Peyer's patch (tissue), 4 donors: ENCODE data around the gene COL16A1. TPM values are rescaled to one million over a fixed set of nuclear protein-coding genes. Genes with fewer than 3 reads are reported as not detected.
A peak's percentile ranks its signal among the peaks of the same experiment; 100 is the strongest.

Experiments used
- DNase-seq, 3 donors: peaks; one replicate each; pipeline ENCODE4 v3.0.0-alpha.2; 2017 to 2019
- H3K27ac ChIP-seq, 4 donors: fragments of 200-600 bp; sonication (generic); one replicate each; pipeline ENCODE4 v1.5.1; 2016 to 2019
- H3K27me3 ChIP-seq, 2 donors: fragments of 200-600 bp; sonication (generic); one replicate each; pipeline ENCODE4 v1.5.1; 2019
- H3K36me3 ChIP-seq, 3 donors: fragments of 200-600 bp; sonication (generic); one replicate each; pipeline ENCODE4 v1.5.1; 2016 to 2019
- H3K4me1 ChIP-seq, 4 donors: fragments of 200-600 bp; sonication (generic); one replicate each; pipeline ENCODE4 v1.5.1; 2016 to 2019
- H3K4me3 ChIP-seq, 4 donors: fragments of 200-600 bp; sonication (generic); 1 replicate in 3 of 4; 2 replicates in 1 of 4; pipeline ENCODE4 v1.5.1; 2016 to 2019; ENCODE audit warnings: mild to moderate bottlenecking in 1 of 4
- H3K9me3 ChIP-seq, 4 donors: fragments of 200-600 bp; sonication (generic); one replicate each; pipeline ENCODE4 v1.5.1; 2016 to 2019; ENCODE audit warnings: mild to moderate bottlenecking in 1 of 4
- CTCF ChIP-seq, 6 experiments: fragments of 450-650 bp in 4 of 6; fragments of 200-600 bp in 2 of 6; sonication (generic) in 1 of 6; IDR thresholded peaks; one replicate each; pipeline ENCODE4 v1.5.1; 2017 to 2019; ENCODE audit warnings: antibody characterized with exemption in 6 of 6, mild to moderate bottlenecking in 3 of 6, moderate library complexity in 1 of 6
- POLR2A ChIP-seq, 2 donors: fragments of 450-650 bp; IDR thresholded peaks; one replicate each; pipeline ENCODE4 v1.5.1; 2017; ENCODE audit warnings: antibody characterized with exemption in 2 of 2, mild to moderate bottlenecking in 2 of 2, moderate library complexity in 2 of 2
- total RNA-seq, 4 donors: library from RNA; depleted of rRNA; stranded (reverse); fragments of >200 nt; gene quantifications; one replicate each; pipeline ENCODE4 v1.1.0, GENCODE V29; 2016

The COL16A1 gene
- total RNA-seq, 4 donors from 2014 or later: 18.2 to 201 (median 58.3) TPM

DNA sequence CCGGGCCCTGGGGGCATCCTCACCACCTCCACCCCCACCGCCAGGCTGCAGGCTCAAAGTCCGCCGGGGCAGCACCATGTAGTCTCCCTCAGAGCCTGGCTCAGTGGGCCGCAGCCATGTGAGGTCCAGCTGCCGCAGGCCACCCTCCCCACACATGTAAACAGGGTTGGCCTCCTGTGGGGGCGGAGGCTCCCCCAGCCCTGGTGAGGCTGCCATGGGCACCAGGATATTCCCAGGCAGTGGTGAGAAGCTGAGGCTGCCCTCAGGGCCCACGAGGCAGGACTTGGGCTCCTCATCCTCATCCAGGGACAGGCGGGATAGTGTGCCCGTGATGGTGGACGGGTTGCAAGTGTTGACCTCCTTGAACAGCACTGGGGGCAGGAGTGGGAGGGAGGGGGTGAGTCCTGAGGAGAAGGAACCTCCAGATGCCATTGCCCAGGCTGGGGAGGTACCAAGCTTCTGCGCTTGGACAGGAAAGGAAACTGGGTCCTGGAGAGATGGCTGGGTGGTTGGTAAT is 27.3 kb upstream of the COL16A1 start:
- no peaks in the 10 kb centered on the region for H3K36me3 ChIP-seq

GRCh38 chr1:31730336-31731048 is 26.7 kb upstream of the COL16A1 start:
- H3K36me3 ChIP-seq: no peaks in the 10 kb centered on the region
- H3K4me3 ChIP-seq: no peak overlapping the region
- no peaks in the 10 kb centered on the region for H3K9me3 ChIP-seq
- H3K4me1 ChIP-seq: no peaks in the 10 kb centered on the region
- TF ChIP-seq POLR2A (IDR thresholded peaks at IDR 0.05): no peak
- H3K27ac ChIP-seq: no peak overlapping the region
- H3K27me3 ChIP-seq: no peaks in the 10 kb centered on the region
- DNase-seq: no peak

More for the DNA sequence above, 27.3 kb upstream of the COL16A1 start:
- DNase-seq: no peak
- no peaks in the 10 kb centered on the region for H3K9me3 ChIP-seq
- no peaks in the 10 kb centered on the region for H3K4me1 ChIP-seq
- no peaks in the 10 kb centered on the region for H3K27me3 ChIP-seq
- H3K27ac ChIP-seq: no peak overlapping the region
- TF ChIP-seq POLR2A (IDR thresholded peaks at IDR 0.05): no peak
- no peak overlapping the region for H3K4me3 ChIP-seq

DNA sequence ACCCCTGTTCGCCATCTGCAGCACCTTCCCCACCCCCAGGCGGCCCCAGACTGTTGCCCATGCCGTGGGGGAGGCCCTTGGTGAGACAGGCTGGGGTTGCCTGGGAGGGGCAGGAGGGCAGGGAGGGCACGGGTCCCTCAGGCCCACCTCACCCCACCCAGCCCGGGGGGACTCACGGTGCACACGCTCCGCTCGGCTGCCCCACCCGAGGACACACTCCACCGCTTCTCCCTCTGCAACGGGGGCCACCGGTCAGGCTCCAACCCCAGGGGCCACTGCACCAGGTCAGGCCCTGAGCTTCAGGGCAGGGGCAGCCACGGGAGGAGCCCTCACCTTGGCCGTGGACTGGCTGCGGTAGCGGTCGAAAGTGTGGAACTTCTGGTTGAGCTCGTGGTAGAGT is 24.0 kb upstream of the COL16A1 start:
- no peaks in the 10 kb centered on the region for H3K27me3 ChIP-seq
- H3K9me3 ChIP-seq: no peaks in the 10 kb centered on the region
- DNase-seq: no peak
- no peak overlapping the region for H3K4me3 ChIP-seq
- H3K36me3 ChIP-seq: no peaks in the 10 kb centered on the region
- no peak overlapping the region for H3K27ac ChIP-seq
- TF ChIP-seq POLR2A (IDR thresholded peaks at IDR 0.05): no peak
- H3K4me1 ChIP-seq: no peaks in the 10 kb centered on the region

DNA sequence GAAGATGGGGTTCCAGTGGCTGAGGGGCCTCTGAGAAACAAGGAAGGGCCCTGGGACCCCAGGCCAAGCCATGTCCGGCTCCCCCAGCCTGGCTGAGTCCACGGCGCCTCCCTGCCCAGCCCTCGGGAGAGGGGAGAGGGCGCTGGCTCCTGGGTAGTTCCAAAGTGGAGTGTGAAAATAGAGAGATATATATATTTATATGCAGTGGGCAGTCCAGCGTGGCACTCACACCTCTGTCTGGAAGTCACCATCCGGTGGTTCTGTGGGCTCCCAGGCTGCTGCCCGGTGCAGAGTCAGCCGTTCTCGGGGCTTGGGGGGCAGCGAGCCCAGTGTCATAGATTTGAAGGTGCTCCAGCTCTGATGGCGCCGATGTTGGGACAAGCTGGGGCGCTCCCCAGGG is 23.4 kb upstream of the COL16A1 start:
- TF ChIP-seq POLR2A (IDR thresholded peaks at IDR 0.05) (no peak), CTCF (IDR thresholded peaks at IDR 0.05) (no peak)
- H3K36me3 ChIP-seq: no peaks in the 10 kb centered on the region
- no peak for DNase-seq
- H3K4me3 ChIP-seq: no peak overlapping the region
- H3K27me3 ChIP-seq: no peaks in the 10 kb centered on the region
- H3K27ac ChIP-seq: no peak overlapping the region
- H3K9me3 ChIP-seq: no peaks in the 10 kb centered on the region
- H3K4me1 ChIP-seq: no peaks in the 10 kb centered on the region

- Histone ChIP-seq H3K4me1 (no peaks in the 10 kb centered on the region), H3K4me3 (no peak overlapping the region), H3K36me3 (no peaks in the 10 kb centered on the region), H3K9me3 (no peaks in the 10 kb centered on the region), H3K27ac (no peak overlapping the region), H3K27me3 (no peaks in the 10 kb centered on the region)
- no peak for DNase-seq
- no peak for TF ChIP-seq CTCF (IDR thresholded peaks at IDR 0.05)
- TF ChIP-seq POLR2A (IDR thresholded peaks at IDR 0.05): no peak
Measured at GRCh38 chr1:31726715-31727114, 22.9 kb upstream of the COL16A1 start.

DNA sequence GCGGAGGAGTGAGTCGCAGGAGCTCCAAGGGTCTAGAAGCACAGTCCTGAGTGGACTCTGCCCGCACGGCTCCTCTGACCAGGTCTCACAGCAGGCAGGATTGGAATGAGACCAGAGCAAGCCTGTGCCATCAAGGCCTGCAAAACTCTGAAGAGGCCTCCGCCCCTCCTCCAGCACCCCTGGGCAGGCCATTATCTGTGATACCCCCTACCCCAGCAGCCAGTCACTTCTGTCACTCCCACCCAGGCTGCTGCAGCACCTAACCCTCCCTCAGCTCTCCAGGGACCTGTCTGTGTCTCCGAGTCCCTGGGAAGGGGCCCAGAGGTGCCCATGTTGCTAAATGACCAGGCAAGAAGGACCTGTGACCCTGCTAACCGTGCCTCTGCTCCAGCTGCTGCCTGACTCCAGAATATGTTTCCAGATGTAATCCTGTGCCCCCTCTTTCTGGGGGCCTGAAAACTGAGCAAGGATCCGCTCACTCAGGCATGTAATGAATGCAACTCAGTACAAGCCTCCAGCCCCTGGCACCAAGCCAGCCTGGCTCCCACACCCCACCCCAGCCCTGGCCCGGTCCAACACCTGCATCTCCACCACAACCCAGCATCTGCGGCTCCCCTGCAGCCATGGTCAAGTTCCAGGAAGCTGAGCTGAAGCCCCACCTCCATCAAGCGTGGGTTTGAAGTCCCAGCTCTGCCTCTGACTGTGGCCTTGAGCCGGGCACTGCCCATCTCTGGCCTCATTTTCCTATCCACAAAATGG is 22.1 kb upstream of the COL16A1 start:
- peak in 2 of 3 donors; percentile 45 to 66 for DNase-seq

More for the DNA sequence above, 22.1 kb upstream of the COL16A1 start:
- Histone ChIP-seq H3K4me3 (no peak overlapping the region), H3K36me3 (no peaks in the 10 kb centered on the region), H3K27me3 (no peaks in the 10 kb centered on the region), H3K9me3 (no peaks in the 10 kb centered on the region), H3K4me1 (no peaks in the 10 kb centered on the region), H3K27ac (no peak overlapping the region)
- TF ChIP-seq POLR2A (IDR thresholded peaks at IDR 0.05) (no peak), CTCF (IDR thresholded peaks at IDR 0.05) (no peak)
